Body of pancreas (tissue), 4 donors: ENCODE results near the gene PCMT1.

Experiments
- CTCF ChIP-seq, 7 experiments: fragments of 450-650 bp in 4 of 7; fragments of 200-600 bp in 3 of 7; sonication (generic) in 3 of 7; IDR thresholded peaks; one replicate each; pipeline ENCODE4 v1.5.1; 2016 to 2019; ENCODE audit warnings: antibody characterized with exemption in 7 of 7
- POLR2A ChIP-seq, 3 donors: fragments of 450-650 bp; IDR thresholded peaks; one replicate each; pipeline ENCODE4 v1.6.1; 2016; ENCODE audit warnings: antibody characterized with exemption in 3 of 3, mild to moderate bottlenecking in 2 of 3

- TF ChIP-seq CTCF (IDR thresholded peaks at IDR 0.05), result no peak
- TF ChIP-seq POLR2A (IDR thresholded peaks at IDR 0.05), result no peak
Observed at GRCh38 chr6:149860513-149860833, 110.9 kb downstream of the PCMT1 start.
